ENCODE data around the gene ICAM4.

GRCh38 chr19:10334588-10335351 lies 48.0 kb downstream of the ICAM4 start:
- TF ChIP-seq CTCF (conservative IDR thresholded peaks at IDR 0.05 in 1 of 2, IDR thresholded peaks at IDR 0.05 in 1 of 2; ENCODE audit: low read depth in 1 of 2, low read length in 2 of 2) (no peak), EZH2 (IDR thresholded peaks at IDR 0.05; ENCODE audit: low read length, missing control alignments) (no peak)
